Stimulated activated CD8-positive, alpha-beta memory T cell treated with anti-CD3 and anti-CD28 coated beads, Interleukin-12 subunit alpha, Interleukin-12 subunit beta, amount 100 ng/mL, for 24 hours (primary cell): Measurements from ENCODE around the gene OSBPL8.

Experiments used
- DNase-seq: peaks from one replicate; pipeline ENCODE4 v3.0.0-alpha.2; 2020; ENCODE audit errors: extremely low read depth

OSBPL8 gene, protein sequence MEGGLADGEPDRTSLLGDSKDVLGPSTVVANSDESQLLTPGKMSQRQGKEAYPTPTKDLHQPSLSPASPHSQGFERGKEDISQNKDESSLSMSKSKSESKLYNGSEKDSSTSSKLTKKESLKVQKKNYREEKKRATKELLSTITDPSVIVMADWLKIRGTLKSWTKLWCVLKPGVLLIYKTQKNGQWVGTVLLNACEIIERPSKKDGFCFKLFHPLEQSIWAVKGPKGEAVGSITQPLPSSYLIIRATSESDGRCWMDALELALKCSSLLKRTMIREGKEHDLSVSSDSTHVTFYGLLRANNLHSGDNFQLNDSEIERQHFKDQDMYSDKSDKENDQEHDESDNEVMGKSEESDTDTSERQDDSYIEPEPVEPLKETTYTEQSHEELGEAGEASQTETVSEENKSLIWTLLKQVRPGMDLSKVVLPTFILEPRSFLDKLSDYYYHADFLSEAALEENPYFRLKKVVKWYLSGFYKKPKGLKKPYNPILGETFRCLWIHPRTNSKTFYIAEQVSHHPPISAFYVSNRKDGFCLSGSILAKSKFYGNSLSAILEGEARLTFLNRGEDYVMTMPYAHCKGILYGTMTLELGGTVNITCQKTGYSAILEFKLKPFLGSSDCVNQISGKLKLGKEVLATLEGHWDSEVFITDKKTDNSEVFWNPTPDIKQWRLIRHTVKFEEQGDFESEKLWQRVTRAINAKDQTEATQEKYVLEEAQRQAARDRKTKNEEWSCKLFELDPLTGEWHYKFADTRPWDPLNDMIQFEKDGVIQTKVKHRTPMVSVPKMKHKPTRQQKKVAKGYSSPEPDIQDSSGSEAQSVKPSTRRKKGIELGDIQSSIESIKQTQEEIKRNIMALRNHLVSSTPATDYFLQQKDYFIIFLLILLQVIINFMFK

DNA sequence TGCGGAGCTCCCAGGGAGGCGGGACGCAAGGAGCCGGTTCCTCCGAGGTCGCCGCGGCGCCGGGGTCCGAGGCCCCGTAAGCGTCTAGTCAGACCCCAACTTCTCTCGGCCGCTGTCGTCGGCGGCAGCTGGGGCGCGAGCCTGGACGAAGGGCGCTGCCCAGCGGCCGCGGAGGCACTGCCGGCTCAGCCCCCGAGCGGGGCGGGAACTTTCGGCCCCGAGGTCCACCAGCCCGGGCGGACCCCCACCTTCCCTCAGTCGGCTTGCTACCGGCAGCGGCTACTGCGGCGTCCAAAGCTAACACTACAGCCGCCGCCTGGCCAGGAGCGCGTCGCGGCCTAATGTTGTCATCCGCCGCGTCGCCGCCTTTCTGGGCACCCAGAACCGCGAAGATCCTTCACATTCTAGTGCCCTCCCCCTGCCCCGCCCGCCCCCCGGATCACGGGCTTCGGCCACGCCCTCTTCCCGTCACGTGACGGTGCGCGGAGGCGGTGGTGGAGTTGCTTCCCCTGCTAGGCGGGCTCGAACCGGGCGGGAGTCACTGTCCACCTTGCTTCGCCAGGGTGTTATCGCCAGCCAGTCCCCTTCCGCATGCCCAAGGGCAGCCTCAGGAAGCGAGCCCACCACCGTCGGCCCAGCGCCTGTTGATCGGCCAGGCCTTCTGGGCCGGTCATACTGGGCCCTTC is at the start of gene OSBPL8:
TSS of gene OSBPL8 (minus strand) at position 372 of the 686 bp plus-strand sequence. CDS start 72,220 bp downstream, outside the sequence.
- peak; percentile 87 for DNase-seq

- no peak for DNase-seq
Measured at GRCh38 chr12:76608070-76608469, 48.5 kb upstream of the OSBPL8 start.

- no peak for DNase-seq
Measured at GRCh38 chr12:76595056-76595455, 35.5 kb upstream of the OSBPL8 start.

DNA sequence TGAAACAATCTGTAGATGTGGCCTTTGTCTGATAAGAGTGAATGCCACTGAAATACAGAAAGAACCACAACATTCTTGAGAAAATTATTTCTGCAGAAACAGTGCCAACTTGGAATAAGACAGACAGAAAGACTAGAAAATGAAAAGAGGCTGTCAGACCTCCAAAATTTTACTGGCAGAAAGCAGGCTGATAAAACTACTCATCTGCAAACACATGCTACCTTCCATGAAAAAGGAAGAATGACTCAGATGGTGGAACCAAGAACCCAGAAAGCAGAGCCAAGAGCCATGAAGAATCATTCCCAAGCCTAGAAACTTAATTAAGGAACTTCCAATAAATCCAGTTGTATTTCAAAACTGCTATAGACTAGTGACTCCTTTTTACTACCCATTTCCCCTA is 31.9 kb upstream of the OSBPL8 start:
- DNase-seq, result no peak

DNA sequence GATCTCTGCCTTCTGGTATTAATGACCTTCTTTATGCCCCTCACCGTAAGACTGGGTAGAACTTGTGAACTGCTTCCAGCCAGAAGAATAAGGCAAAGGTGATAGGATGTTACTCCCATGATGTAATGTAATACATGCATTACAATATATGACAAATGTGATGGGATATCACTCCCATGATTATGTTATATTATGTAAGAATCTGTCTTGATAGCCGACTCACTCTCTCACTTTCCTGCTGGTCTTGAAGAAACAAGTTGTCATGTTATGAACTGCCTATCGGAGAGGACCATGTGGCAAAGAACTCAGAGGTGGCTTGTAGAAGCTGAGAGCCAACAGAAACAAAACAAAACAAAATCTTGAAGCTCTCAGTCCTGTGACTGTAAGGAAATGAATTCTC is 30.6 kb upstream of the OSBPL8 start:
- DNase-seq, result no peak

DNA sequence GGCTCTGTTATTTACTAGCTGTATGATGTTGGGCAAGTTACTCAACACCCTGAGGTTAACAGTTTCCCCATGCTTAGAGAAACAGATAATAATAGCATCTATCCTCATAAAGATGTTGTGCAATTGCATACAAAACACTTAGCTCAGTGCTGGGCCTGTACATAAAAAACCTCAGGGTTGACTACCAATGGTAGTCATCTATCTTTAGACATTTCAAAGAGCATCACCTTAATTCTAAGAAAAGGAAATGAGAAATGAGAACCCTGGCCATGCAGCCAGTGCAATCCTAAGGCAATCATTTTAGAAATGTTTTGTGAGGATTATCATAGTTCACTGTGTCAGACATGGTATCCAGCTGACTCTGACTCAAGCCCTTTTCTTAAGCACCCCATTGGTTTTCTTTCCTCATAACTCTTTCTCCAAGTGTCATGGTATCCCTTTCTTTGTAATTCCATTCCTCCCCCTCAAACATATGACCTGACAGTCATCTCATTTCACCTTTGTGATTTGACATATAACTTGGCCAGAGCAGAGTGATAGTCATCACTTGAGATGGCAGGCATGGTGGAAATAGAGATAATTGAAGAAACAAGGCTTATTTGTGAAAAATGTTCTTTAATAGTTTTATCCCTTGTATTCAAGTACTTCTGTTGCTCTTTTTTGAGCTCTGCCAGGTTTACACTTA is 29.5 kb upstream of the OSBPL8 start:
- no peak for DNase-seq

DNA sequence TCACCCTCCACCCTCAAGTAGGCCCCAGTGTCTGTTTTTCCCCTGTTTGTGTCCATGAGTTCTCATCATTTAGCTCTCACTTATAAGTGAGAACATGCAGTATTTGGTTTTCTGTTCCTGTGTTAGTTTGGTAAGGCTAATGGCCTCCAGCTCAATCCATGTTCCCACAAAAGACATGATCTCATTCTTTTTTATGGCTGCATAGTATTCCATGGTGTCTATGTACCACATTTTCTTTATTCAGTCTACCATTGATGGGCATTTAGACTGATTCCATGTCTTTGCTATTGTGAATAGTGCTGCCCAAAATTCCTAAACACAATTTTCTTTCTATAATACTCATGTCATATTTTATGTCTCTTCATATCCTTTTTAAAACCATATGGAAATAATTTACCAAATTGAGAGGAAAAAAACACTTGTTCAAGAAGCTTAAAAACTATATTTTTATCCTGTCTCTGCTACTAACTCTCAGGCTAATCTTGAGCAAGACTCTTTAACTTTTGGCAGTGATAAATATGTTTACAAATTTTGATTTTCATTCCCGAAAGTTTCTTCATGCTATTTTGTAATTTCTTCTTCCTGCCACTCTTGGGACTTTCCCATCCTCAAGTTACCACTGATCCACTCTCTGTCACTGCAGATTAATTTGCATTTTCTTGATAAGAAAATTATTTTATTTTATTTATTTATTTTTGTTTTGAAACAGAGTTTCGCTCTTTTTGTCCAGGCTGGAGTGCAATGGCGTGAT is 28.0 kb upstream of the OSBPL8 start:
- DNase-seq, result no peak

- no peak for DNase-seq
Measured at GRCh38 chr12:76586764-76587395, 27.3 kb upstream of the OSBPL8 start.

- DNase-seq, result no peak
Measured at GRCh38 chr12:76583301-76583700, 23.7 kb upstream of the OSBPL8 start.

GRCh38 chr12:76573840-76574373 is 14.3 kb upstream of the OSBPL8 start:
- no peak for DNase-seq

DNA sequence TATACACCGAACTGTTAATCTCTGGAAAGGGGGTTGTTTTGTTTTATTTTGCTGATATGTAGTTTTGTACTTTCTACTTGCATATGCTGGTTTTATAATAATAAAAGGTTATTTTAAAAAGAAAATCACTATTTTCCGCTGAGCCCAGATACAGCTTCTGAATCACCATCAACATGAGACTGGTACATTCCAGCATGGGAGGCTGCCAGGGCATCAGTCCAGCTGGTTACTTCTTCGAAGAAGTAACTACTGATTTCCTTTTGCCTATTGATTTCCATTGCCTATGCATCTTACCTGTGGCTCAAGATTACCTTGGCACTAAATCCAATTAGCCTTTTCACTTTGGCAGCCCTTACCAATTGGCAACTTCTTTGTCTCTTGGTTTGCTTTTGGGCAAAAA is 11.7 kb upstream of the OSBPL8 start:
- no peak for DNase-seq

- no peak for DNase-seq
Measured at GRCh38 chr12:76569685-76570604, 10.4 kb upstream of the OSBPL8 start.

GRCh38 chr12:76568888-76569551 is 9.4 kb upstream of the OSBPL8 start:
- DNase-seq, result no peak

DNA sequence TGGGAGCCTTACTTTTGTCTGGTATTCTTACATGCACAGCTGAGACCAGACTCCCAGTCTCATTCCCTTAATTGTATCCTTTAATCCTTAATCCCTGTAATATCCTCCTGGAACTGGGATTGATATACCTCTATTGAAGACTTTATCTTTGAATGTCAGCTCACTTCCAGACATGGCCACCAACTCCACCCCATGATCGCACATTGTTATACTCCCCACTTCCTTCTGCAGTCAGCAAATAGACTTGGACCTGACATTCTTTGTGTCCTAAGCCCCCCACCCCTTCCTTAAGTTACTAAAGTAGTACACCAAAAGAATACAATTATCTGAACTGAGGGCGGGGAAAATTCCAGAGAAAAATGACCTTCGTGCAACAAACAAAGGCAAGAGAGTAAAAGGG is 8.6 kb upstream of the OSBPL8 start:
- DNase-seq, result no peak

DNA sequence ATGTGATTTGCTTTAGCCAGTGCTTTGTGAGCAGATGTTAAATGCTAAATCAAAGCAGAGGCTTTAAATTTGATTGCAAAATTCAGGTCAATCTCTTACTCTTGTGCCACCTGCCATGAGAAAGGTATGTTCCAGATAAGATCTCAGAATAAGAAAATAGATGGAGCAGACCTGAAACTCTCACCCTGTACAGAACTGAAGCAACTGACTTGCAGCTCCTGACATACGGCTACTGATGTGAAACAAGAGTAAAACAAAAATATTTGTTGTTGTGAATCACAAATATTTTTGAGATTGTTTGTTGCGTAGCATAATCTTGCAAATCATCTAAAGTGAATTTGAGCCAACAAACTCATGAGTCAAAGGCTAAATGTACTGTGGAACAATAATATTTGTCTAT is 3.5 kb upstream of the OSBPL8 start:
- no peak for DNase-seq

DNA sequence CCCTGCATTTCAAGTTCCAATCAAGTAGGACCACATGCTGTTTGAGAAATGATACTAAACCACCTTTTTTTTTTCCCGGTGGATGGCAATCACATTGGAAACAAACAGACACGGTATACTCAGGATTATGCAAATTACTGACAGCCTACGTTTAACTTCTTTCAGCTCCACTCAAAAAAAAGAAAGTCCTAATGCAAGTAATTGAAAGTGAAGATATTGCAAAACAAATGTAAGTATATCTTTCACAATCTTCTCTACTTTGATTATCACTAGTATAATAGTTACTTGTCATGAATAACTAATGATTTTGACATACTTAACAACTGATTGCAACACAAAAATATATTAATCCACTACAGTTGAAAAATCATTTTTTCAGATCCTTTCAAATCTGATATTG is 2.6 kb upstream of the OSBPL8 start:
- DNase-seq, result no peak

GRCh38 chr12:76560086-76560491 is 518 bp upstream of the OSBPL8 start:
- DNase-seq, result no peak

DNA sequence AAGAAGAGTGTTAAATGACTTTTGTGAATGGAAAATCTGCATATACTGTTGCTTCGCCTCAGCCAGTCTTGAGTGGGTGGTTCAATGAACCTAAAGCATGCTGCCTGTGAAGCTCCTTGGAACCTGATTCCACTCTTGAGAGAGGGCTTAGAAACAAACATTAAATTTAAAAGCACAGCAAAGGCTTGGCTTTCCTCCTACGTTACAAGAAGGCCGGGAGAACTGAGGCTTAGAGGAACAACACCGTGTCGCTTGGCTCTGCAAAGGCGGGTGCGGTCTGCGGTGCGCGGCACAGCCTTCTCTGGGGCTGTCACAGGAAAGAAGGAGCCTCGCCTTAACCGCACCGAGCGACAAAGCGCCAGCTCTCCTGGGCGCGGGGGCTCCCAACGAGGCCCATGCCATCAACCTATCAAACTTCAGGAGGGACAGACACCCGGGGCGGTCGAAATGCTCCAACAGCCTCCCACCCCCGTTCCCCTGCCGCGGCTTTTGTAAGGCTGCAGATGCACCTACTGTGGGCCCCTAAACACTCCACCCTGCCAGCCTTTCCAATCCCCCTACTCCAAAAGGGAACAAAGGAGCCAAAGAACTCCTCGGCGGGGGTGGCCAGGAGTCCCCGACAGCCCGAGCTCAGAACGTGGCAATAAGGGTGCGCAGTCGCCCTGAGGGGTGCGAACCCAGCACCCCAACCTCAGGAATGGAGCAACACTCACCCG is 729 bp downstream of the OSBPL8 start:
- DNase-seq, result peak; percentile 53
